ENCODE measurements around the gene PRR19.
"Not testable (repeated sequence)": the region's sequence is repeated elsewhere in the genome, so short reads cannot be mapped to it uniquely, and the experiment has no call there.

PRR19 gene

DNA sequence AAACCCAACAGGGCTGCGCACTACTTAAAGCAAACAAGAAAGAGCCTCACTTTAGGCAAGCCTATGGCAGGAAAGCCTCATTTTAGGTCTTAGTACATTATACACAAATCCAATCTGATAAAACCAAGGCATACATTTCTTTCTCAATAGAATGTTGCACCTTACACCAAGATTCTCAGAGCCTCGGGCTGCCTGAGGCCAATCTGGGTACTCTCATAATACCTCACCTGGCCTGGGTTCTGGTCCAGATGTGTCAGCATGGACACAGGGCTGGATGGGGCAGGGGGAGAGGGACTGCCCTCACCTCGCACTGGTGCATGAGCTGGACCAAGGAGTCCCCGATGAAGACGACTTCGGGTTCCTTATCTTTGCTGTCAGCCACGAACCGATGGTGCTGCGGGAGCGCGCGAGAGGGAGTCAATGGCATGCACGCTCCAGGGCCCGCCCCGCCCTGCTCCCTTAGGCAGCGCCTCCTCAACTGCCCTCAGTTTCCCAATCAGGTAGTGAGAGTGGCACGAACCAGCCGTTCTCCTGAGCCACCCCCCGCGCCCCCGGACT, at the start of gene PRR19:
PRR19 (plus strand) TSS at position 487 of the 558 bp plus-strand sequence. CDS start 7,453 bp downstream, outside the sequence.
- peak; percentile 34 for DNase-seq

DNA sequence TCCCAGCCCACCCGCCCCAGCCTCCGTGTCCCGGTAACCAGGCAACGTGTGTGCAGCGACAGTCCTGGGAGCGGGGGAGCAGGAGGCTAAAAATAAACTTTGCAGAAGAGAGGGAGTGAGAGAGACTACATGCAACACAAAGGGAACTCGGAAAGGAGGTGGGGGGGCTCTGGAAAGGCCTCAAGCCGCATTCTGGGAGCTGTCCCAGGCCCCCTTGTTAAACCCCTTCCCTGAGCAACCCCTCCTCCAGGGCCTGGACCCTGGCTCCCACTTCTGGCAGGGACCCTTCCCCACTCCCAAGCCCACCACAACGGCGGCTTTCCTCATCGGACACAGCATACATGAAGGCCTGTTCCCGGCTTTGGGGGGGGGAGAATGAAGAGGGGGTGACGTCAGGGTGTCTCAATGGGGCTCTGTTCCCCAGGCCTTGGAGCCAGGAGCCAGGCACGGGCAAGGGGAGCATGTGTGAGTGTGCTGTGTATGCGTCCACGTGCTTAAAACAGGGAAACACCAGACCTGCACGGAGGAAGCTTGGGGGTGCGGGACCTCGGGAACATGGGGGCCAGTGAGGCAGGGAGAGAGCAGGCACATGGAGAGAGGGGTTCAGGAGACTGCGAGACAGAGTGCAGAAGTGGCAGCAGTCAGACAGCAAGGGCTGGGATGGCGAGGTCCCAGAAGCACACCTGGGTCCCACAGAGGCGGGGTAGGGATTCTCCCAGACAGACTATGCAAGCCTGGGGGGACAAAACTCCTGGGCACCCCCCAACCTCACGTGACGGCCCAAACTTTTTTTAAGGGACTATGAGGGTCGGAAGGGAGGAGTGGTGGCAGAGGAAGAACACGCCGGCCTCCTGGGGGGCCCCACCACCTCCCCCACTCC, 49.3 kb upstream of the PRR19 start:
- no peak for DNase-seq

DNA sequence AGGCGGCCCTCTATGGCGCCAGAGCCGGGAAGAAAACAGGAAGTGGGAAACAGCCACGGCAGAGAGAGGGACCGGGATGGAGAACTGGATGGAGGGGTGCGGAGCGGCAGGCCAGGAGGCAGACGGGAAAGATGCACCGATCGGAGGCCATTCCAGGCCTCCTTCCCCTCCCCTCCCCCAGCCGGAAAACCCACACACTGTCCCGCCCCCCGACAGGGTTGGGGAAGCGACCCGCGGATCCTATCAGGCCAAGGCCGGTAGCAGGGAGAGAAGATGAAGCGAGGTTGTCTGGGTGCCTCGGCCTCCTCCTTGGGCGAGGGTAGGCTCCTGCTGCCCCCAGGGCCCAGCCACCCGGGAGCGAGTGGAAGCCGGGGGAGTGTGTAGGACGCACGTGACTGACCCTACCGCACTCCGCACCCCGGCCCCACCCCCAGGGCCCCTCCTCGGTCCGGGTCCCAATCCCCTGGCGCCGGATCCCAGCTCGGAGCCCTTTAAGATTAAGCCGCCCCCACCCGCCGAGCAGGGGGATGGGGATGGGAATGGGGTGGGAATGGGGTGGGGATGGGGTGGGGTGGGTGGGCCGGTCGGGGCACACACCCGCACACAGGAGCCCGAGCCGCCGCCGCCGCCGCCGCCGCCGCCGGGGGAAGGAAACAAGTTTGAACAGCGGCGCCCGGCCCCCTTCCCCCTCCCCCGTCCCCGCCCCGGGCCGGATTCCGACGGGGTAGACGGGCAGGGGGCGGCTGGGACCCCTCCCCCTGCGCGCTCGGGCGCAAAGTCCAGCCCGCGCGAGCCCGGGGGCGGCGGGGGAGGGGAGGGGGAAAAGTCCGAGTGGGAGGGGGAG, 48.5 kb upstream of the PRR19 start:
- DNase-seq: peak; percentile 5

- no peak for DNase-seq
These were observed 47.7 kb upstream of the PRR19 start for GRCh38 chr19:42254089-42254849.

- DNase-seq: peak; percentile 64
These were observed 46.8 kb upstream of the PRR19 start, which contains the start of gene ERF for GRCh38 chr19:42254850-42255765. Gene ERF (minus strand): TSS chr19:42255128. CDS start chr19:42254999, 129 bp downstream.

DNA sequence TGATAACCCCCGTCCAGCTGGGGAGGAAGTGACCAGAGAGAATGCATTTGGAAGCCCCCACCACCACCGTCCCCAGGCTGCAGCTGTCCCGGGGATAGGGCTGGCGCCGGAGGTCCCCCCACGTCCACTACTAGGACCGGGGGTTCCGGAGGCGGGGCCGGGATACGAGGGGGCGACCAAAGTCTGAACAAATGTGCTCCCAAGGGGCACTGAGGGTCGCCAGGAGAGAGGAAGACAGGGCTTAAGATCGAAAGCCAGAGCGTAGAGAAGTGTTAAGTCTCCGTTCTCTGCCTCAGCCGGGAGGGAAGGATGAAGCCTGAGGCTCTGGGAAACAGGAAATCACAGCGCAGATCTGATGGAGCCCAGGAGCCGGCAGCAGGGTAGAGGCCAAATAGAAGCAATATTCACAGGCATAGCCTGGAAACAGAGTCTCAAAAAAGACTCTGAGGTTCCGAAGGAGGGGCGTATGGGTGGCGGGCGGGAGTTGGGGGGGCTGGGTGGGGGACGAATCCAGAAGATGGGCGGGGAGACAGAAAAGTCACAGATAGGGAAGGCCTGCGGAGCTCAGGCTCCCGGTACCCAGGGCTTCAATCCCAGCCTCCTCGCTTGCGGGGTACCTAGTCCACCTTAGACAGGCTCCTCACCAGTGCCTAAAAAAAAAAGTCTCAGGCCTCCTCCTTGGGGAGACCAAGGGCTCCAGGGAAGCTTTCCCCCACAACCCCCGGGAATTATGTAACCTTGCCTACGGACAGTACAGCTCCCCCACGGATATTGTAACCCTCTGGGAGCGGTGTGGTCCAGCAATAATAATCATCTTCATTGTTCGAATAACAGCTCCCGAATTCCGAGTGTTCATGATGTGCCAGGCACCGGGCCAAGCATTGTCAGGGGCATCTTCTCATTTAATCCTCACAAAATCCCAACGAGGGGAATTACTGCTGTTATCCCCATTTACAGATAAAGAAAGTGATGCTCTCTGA, 45.9 kb upstream of the PRR19 start:
- DNase-seq: peak; percentile 19

DNA sequence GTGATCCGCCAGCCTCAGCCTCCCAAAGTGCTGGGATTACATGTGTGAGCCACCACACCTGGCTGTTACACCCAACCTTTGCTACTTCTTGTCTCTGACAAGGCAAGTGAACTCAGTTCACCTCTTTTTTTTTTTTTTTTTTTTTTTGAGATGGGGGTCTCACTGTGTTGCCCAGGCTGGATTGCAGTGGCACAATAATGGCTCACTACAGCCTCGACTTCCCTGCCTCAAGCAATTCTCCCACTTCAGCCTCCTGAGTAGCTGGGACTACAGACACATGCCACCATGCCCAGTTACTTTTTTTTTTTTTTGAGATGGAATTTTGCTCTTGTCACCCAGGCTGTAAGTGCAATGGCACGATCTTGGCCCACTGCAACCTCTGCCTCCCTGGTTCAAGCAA, 44.1 kb upstream of the PRR19 start:
- not testable (repeated sequence) for DNase-seq

DNA sequence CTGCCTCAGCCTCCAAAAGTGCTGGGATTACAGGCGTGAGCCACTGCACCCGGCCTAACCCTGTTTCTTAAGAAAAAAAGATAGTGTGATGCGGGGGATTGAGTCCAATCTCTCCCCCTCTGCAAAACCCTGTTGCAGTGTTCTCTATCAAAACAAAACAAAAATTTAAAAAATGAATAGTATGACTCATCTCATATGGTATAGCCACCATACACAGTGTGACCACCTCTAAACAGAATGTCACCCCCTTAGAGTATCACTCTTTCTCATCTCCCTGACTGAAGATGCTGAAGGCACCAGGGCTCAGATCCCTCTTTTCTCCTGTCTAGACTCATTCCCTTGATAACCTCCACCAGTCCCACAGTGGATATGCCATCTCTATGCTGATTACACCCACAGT, 40.2 kb upstream of the PRR19 start:
- no peak for DNase-seq

GRCh38 chr19:42266105-42266504, 35.8 kb upstream of the PRR19 start:
- DNase-seq: not testable (repeated sequence)

- DNase-seq: not testable (repeated sequence)
These were observed 34.9 kb upstream of the PRR19 start for GRCh38 chr19:42266928-42267603.

- no peak for DNase-seq
These were observed 34.2 kb upstream of the PRR19 start for GRCh38 chr19:42267644-42268141.

GRCh38 chr19:42268142-42268703, 33.7 kb upstream of the PRR19 start:
- peak; percentile 98 for DNase-seq

- peak; percentile 100 for DNase-seq
These were observed 33.0 kb upstream of the PRR19 start, which contains the start of gene CIC for GRCh38 chr19:42268704-42269477. Gene CIC (plus strand): TSS chr19:42269252. CDS start chr19:42271784, 2,532 bp downstream.

- DNase-seq: peak; percentile 43
These were observed 32.2 kb upstream of the PRR19 start for GRCh38 chr19:42269478-42270345.

GRCh38 chr19:42270346-42271044, 31.4 kb upstream of the PRR19 start:
- DNase-seq: no peak

GRCh38 chr19:42271045-42271419, 30.9 kb upstream of the PRR19 start:
- no peak for DNase-seq

Data from NCI-H1092 treated with DMSO at 0.1 percent for 48 hours (cell line).